Brain pericyte (primary cell): ENCODE measurements around the gene CYB5A.
"Not testable (repeated sequence)": the region's sequence is repeated elsewhere in the genome, so short reads cannot be mapped to it uniquely, and the experiment has no call there.

Source experiments
- DNase-seq: peaks from one replicate; pipeline ENCODE4 v3.0.0-alpha.2; 2012; ENCODE audit warnings: low read depth, low spot score

The CYB5A gene

GRCh38 chr18:74294526-74294925 is 2.8 kb upstream of the CYB5A start:
- DNase-seq: no peak

- DNase-seq: not testable (repeated sequence)
Observed at GRCh38 chr18:74292982-74293381, 1.2 kb upstream of the CYB5A start.

GRCh38 chr18:74292541-74292858 is 737 bp upstream of the CYB5A start:
- no peak for DNase-seq

- no peak for DNase-seq
Observed at GRCh38 chr18:74291472-74291770, 342 bp downstream of the CYB5A start.

GRCh38 chr18:74290794-74291471 is 830 bp downstream of the CYB5A start:
- no peak for DNase-seq

- no peak for DNase-seq
Observed at GRCh38 chr18:74290021-74290420, 1.7 kb downstream of the CYB5A start.

- DNase-seq: no peak
Observed at GRCh38 chr18:74289137-74289536, 2.6 kb downstream of the CYB5A start.

- DNase-seq: no peak
Observed at GRCh38 chr18:74288730-74289129, 3.0 kb downstream of the CYB5A start.

- no peak for DNase-seq
Observed at GRCh38 chr18:74288041-74288440, 3.7 kb downstream of the CYB5A start.

GRCh38 chr18:74286856-74287255 is 4.9 kb downstream of the CYB5A start:
- DNase-seq: no peak

- DNase-seq: no peak
Observed at GRCh38 chr18:74286106-74286855, 5.5 kb downstream of the CYB5A start.

- DNase-seq: not testable (repeated sequence)
Observed at GRCh38 chr18:74285583-74285982, 6.2 kb downstream of the CYB5A start.

GRCh38 chr18:74284980-74285355 is 6.8 kb downstream of the CYB5A start:
- no peak for DNase-seq

GRCh38 chr18:74284191-74284979 is 7.4 kb downstream of the CYB5A start:
- DNase-seq: no peak

GRCh38 chr18:74283646-74284045 is 8.1 kb downstream of the CYB5A start:
- DNase-seq: no peak

GRCh38 chr18:74282755-74283554 is 8.8 kb downstream of the CYB5A start:
- no peak for DNase-seq

- no peak for DNase-seq
Observed at GRCh38 chr18:74281980-74282754, 9.6 kb downstream of the CYB5A start.

- DNase-seq: no peak
Observed at GRCh38 chr18:74281011-74281979, 10.5 kb downstream of the CYB5A start.

- DNase-seq: no peak
Observed at GRCh38 chr18:74278983-74279382, 12.8 kb downstream of the CYB5A start.

GRCh38 chr18:74278058-74278457 is 13.7 kb downstream of the CYB5A start:
- DNase-seq: no peak
